ENCODE data around the gene FAR2.
A peak's percentile ranks its signal among the peaks of the same experiment; 100 is the strongest.
"Not testable (repeated sequence)": the region's sequence is repeated elsewhere in the genome, so short reads cannot be mapped to it uniquely, and the experiment has no call there.

The FAR2 gene

DNA sequence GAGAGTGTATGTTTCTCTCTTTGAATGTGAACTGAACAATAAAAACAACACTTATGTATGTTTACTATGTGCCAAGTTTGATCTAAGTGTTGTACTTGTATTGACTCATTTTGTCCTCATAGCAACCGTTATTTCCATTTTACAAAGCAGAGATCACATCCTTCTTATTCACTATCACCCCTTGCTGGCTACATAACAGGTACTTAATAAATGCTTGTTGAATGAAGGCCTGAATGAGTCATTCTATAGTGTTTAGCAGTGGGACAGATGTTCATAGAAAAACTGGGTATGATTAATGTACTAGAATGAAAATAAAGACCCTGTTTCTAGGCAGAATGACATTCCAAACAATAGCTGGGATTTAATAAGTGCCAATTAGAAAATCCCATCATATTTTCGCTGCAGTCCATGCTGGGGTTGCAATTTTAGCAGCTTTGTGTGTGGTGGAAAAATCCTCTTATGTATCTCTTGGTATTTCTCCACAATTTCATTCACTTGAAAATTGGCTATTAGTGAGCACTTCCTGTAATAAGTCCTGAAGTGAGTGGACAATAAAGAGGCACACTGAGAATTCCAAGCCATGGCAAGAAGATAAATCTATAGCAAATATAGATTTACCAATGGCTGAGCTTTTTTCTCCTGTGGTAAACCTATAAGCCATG lies 86.0 kb downstream of the FAR2 start:
- DNase-seq (ENCODE audit: low read depth) = no peak

DNA sequence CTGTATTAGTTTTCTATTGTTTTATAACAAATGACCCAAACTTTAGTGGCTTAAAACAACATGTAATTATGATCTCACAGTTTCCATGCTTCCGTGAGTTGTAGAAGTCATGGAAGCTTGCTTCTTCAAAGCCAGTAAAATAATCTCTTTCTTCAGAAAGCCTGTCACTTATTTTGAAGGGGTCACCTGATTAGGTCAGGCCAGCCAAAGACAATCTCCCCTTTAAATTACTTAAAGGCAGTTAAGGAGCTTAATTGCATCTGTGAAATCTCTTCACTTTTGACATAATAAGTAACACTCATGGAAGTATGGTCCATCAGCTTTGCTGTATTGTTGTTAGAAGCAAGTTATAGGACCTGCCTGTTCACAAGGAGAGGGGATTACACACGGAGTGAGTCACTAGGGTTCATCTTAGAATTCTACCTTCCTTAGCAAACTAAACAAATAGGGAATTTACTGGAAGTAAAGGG lies 89.8 kb downstream of the FAR2 start:
- DNase-seq (ENCODE audit: low read depth) = no peak

DNA sequence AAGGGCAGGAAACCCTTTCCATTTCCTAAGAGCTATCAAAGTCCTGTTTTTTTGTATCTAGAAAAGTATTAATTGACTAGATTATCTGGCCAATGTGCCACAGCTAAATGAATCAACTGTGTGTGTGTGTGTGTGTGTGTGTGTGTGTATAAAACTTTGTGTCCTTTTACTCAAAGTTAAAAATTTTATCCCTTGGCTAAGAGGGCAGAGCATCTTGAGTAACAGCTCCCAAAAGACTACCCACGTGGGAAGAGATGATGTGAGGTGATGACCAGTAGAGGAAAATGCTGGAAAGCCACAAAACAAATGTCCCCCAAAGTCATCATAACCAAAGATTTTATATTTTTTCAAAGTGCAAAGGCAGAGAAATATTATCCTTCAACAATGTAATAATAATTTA lies 90.3 kb downstream of the FAR2 start:
- no peak for DNase-seq (ENCODE audit: low read depth)

DNA sequence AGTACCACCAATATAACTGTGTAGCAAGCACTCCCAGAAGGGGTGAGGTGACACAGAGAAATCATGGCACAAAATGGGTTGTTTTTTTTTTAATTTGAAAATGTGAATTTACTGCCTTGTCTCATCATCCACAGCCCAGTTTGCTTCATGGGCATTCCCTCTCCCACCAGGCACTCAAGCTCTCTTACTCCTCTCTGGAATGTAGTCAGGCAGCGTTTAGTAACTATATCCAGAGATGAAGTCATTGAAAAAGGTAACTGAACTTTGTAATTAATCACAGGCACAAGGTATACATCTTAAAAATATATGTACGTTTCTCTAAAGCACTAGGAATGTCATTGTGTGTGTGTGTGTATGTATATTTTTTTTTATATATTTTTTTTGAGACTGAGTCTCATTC lies 91.4 kb downstream of the FAR2 start:
- DNase-seq (ENCODE audit: low read depth) = no peak

DNA sequence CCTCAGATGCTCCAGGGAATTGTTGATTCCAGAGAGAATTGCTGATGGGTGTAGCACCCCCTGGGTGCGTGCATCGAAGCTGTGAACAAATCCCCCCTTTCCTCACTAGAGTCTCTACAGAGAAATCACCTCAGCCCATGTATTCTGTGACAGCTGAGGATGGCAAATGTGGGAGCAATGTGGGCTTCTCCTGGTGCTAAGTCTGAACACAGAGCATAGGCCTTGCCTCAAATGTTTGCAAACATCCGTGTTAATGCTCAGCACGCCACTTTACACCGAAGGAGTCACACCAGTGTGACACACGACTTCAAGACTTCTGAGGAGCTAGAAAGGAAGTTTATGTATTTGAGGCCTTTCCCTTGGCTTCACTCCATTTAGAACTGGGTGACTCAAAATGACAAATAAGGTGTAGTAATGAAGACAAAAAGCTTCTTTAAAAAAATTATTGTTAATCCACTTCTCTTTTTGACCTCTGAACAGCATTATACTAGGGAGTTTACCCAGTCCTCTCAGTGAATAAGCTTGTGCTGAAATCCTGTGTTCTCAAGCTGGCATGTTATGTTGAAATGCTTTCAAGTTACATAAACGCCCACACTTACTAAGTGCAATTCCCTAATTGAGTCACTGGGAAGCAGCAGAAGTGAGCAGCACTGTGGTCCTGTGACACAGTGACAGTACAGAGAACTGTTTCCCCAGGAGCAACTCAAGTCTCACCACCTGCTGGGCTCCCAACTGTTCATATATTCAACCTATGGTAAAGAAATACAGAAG lies 92.9 kb downstream of the FAR2 start:
- DNase-seq (ENCODE audit: low read depth) = peak; percentile 19

DNA sequence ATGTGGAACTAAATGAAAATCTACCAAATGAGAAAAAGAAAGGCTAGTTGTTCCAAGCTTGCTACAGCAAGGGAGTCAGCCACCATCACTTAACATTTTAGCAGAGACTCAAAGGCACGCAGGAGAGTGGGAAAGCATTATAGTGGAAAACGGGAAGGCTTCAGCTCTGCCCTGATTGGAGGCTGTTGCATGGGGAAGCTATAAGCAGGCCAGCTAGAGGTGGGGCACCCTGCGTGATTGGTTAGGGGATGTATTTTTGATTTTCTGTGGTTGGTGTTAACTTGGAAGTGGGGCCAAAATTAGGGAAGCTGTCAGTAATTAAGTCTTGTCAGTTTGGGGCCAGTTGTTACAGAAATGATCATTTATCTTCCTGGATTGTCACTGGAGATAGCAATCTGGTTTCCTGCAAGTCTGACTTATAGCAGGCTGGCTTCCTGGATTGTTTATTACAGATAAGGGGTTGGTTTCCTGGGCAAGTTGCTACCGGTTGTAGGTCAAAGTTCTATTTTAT lies 93.9 kb downstream of the FAR2 start:
- no peak for DNase-seq (ENCODE audit: low read depth)

DNA sequence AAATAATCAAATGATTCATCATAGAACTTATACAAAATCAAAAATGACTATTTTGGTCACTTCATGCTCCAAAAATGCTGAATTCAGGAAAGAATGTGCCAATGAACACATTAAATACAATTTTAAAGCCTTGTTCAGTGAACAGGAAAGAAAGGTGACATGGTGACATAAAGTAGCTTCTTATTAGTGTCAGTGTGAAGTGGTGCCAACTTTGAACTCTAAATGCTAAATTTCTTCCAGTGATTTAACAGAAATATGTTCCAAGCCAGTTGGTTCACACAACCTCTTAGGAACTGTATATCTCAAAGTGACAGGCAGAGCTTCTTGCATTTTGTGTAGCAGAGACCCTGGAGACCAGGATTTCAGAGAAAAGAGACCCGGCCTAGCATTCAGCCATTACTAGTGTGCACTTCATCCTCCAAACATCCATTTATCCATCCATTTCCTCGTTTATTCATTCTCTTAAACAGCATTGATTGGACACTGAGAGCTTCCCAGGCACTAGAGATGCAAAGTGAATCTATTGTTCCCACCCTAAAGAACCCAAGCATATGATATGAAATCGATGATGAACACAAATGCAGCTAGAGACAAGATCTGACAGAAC lies 95.2 kb downstream of the FAR2 start:
- no peak for DNase-seq (ENCODE audit: low read depth)

DNA sequence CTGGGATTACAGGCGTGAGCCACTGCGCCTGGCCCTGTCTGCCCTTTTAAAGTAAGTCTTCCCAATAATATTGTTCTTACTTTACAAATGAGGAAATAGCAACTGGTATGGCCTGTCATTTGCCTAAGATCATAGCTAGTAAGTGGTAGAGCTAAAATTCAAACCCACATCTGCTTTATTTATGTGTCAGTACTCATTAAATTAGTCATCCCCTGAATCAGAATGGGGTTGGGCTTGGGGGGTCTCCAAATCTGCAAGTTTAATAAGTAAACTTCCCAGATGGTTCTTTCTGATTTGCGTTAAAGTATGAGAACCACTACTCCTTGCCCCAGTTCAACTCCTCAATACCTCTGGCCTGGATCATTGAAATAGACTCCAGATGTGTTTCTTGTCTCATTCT lies 96.2 kb downstream of the FAR2 start:
- DNase-seq (ENCODE audit: low read depth) = no peak

DNA sequence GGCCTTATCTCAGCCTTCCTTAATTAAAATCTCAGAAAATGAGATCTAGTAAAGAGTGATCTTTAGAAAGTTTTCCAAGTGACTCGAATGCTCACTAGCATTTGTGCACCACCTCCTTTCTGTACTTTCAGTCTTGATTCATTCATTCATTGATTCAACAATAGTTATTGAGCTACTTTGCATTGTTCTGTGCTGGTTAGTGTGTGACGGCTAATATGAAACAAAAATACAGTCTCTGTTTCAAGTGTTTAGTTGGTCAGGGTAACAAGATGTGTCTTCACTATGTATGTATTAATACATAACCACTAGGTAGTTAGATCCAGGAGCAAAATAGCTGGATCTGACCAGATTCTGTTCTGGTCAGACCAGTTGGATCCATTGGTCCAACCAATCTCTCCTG lies 100.9 kb downstream of the FAR2 start:
- no peak for DNase-seq (ENCODE audit: low read depth)

DNA sequence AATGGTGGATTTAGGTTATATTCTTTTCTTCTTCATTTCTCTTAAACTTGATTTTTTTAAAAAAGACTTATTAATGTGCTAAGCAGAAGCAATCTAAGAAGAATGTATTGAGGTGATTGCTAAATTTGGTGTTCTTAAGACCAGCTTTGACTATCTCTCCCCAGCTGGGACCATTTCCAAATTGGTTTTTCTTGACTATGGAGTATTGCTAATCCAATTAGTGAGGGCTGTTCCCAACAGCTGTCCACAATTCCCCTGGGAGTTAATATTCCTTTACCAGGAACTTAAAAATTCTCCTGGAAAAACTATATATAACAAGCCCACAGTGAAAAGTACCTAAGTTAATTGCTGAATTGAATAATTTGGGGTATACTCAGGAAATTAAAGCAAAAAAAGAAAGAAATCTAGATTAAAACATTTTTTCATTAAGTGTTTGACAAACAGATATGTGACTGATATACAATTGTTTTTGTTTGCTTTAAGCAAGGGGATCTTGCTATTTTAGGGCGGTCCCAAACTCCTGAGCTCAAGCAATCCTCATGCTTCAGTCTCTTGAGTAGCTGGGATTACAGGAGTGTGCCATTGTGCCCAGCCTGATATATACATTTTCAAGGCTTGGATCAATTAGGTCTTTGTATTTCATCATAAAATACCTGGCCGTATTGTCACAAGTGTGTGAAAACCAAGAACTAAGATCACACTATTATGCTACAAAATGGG lies 105.0 kb downstream of the FAR2 start:
- no peak for DNase-seq (ENCODE audit: low read depth)

DNA sequence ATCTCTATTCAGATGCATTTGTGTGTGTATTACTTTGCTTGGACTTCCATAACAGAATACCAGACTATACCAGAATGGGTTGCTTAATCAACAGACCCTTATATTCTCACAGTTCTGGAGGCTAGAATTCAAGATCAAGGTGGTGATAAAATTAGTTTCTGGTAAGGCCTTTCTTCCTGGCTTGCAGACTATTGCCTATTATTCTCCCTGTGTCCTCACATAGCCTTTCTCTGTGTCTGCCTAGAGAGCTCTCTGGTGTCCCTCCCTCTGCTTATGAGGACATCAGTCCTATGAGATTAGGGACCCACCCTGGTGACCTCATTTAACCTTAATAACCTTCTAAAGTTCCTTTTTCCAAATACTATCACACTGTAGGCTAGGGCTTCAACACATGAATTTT lies 106.0 kb downstream of the FAR2 start:
- DNase-seq (ENCODE audit: low read depth) = no peak

DNA sequence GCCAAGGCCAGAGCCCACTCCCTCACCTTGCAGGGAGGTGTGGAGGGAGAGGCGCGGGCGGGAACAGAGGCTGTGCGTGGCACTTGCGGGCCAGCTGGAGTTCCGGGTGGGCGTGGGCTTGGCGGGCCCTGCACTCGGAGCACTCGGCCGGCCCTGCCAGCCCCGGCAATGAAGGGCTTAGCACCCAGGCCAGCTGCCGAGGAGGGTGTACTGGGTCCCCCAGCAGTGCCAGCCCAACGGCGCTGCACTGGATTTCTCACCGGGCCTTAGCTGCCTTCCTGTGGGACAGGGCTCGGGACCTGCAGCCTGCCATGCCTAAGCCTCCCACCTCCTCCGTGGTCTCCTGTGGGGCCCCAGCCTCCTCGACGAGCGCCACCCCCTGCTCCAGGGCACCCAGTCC lies 107.5 kb downstream of the FAR2 start:
- no peak for DNase-seq (ENCODE audit: low read depth)

DNA sequence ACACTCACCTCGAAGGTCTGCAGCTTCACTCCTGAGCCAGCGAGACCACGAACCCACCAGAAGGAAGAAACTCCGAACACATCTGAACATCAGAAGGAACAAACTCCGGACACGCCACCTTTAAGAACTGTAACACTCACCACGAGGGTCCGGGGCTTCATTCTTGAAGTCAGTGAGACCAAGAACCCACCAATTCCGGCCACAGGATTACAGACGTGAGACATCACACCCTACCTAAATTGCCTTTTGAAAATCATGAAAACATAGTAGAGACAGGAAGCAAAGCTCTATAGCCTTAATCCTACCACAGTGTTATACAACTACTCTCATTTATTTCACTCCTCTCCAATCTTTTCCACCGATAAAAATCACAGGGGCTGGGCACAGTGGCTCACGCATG lies 108.6 kb downstream of the FAR2 start:
- DNase-seq (ENCODE audit: low read depth) = not testable (repeated sequence)

DNA sequence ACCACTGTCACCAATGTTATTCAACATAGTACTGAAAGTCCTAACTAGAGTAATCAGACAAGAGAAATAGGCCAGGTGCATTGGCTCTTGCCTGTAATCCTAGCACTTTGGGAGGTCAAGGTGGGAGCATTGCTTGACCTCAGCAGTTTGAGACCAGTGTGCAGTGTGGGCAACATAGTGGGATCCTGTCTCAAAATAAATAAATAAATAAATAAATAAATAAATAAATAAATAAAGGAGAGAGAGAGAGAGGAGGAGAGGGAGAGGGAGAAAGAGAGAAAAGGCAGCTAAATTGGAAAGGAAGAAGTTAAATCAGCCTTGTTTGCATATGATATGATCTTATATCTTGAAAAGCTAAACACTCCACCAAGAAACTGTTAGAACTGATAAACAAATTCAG lies 115.3 kb downstream of the FAR2 start:
- no peak for DNase-seq (ENCODE audit: low read depth)

DNA sequence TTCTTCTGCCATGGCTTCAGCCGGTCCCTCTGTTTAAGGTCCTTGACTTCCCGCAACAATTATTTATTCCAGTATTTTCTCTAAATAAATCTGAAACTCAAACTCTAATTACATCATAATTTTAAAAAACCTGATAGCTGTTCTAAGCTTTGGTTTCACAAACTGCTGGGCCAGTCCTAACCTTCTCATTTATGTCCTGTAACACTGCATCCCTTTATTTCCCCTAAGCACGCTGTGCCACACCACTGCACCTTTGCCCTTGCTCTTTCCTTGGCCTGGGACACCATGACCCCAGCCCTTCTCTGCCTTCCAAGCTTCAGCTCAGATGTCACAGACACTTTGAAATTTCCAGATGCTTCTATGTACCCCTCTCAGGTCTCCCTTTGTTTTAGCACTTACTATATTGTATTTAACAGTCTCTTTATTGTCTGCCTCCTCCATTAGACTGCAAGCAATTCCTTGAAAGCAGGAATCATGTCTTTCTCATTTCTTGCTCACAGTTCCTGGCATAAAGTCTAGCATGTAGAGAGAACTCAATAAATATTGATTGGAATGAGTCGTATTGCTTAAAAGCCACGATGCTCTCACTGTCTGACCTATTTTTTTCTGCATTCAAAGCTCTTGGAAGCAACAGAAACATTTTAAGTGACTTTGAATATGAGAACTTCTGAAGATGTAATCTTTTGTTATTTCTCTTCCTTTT lies 120.8 kb downstream of the FAR2 start:
- no peak for DNase-seq (ENCODE audit: low read depth)

DNA sequence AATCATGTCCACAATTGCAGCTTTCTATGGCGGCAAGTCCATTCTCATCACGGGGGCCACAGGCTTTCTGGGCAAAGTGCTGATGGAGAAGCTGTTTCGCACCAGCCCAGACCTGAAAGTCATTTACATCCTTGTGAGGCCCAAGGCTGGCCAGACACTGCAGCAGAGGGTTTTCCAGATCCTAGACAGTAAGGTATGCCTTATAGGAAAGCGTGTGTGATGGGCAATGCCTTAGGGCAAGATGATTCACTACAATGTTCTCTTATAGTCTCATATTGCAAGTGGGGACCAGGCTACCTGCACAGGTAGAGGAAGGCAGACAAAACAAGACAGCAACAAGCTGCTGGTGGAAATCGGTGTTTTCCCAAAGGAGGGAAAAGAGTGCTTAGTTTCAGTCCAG lies 121.4 kb downstream of the FAR2 start:
- DNase-seq (ENCODE audit: low read depth) = no peak

DNA sequence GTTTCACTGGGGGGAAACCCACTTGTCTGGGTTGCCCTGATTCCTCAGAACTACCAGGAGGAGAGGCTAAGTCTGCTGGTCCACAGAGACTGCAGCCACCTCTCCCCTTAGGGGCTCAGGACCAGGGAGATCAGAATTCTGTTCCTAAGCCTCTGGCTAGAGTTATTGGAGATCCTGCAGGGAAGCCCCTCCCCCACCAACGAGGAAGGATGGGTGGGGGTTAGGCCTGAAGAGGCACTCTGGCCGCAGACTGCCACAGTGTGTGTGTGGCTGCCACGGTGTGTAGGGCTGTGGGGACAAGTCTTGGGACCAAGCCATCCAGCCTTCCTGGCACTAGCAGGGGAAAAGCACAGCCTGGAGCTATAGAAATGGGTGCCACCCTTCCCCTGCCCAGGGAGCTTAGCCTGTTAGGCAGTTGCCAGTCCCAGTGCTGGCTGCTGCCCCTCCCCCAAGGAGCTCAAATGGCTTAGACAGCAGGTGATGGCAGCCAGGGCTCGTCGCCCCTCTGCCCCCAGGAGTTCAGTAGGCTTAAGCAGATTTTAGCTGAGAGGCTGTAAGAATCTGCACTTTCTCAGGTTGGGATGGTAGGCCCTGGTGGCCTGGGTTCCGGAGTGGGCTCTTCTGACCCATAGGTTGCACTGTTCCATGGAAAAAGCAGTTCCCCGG lies 124.2 kb downstream of the FAR2 start:
- DNase-seq (ENCODE audit: low read depth) = no peak

DNA sequence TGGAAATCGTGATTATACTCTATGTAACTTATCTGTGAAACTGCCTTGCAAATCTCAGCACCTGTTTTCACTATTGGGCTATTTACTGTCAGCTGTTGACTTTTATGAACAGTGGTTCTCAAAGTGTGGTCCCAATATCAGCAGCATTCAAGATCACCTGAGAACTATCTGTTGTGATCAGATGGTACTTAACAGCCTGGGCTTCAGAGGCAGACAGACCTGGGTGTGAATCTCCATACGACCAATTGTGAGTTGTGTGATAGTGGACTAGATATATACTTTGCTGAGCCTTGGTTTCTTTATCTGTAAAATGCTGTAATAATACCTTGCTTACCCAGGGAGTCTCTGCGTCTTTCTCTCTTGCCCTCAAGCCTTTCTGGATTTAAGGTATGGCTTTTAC lies 126.8 kb downstream of the FAR2 start:
- DNase-seq (ENCODE audit: low read depth) = no peak

DNA sequence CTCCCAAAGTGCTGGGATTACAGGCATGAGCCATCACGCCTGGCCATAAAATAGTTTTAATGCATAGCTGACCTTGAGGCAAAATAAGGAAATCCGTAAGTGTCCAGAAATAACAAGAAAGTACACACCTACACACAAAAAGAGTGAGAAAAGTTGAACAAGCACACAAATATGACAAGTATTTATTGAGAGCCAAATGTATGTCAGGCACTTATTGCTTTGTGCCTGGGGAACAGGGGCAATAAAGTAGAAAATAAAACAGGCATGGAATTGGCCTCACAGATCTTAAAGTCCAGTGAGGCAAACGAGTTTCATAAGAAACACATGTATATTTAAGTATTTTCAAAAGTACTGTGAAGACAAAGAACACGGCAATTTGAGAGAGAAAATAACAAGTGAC lies 128.2 kb downstream of the FAR2 start:
- DNase-seq (ENCODE audit: low read depth) = no peak

DNA sequence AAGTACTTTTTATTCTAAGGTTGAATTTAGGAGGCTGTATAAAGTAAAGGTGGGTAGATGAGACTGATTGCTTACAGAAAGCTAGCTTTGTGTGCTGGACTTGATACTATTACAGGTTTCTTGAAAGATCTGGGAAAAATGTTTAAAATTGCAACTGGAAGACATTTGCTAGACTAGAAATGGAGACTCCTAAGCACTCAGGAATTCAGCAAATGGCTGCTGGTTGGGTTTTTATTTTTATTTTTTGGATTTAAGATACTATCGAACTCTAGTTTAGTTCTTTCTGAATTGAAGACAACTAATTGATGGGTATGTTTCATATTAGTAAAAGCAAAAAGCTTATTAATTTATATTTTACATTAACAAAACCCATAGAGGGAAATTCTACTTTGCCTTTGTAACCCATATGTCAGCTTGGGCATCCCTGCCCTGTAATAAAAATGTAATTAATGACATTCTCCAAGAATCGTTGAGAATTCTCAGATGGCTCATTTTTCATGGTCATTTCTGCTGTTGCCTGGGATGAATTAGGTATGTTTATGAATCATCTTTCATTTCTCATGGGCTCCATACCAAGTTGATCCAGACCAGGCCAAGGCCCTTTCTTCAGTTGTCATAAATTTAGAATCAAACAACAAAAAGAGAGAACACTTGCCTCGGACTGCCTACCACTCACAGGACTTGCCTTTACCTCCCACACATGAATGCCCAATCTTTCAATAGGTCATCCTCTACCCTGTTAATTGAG lies 129.8 kb downstream of the FAR2 start:
- no peak for DNase-seq (ENCODE audit: low read depth)

Data from ELR (cell line).